Left lung (tissue), 10 donors: Measurements from ENCODE around the gene USPL1. TPM values are rescaled to one million over a fixed set of nuclear protein-coding genes. Genes with fewer than 3 reads are reported as not detected.

Experiments used
- ATAC-seq: fragments of 200-7000 bp; cut with Tn5 transposase; one replicate; pipeline ENCODE4 v1.9.1; 2020; ENCODE audit warnings: moderate library complexity
- DNase-seq, 4 donors: peaks; one replicate each; pipeline ENCODE4 v3.0.0-alpha.2; 2013 to 2020
- H3K27ac ChIP-seq, 2 donors: fragments of 200-600 bp; sonication (generic) in 1 of 2; one replicate each; pipeline versions ENCODE4 v1.5.0 to v1.8.0; 2020 to 2021
- H3K27me3 ChIP-seq, 2 donors: fragments of 200-600 bp; sonication (generic) in 1 of 2; one replicate each; pipeline versions ENCODE4 v1.5.0 to v1.8.0; 2020 to 2021
- H3K36me3 ChIP-seq, 2 donors: fragments of 200-600 bp; sonication (generic) in 1 of 2; one replicate each; pipeline versions ENCODE4 v1.5.0 to v1.8.0; 2020 to 2021
- H3K4me1 ChIP-seq, 2 donors: fragments of 200-600 bp; one replicate each; pipeline ENCODE4 v1.8.0; 2021
- H3K4me3 ChIP-seq, 2 donors: fragments of 200-600 bp; sonication (generic) in 1 of 2; one replicate each; pipeline versions ENCODE4 v1.5.0 to v1.8.0; 2020 to 2021; ENCODE audit warnings: mild to moderate bottlenecking in 1 of 2
- H3K9me3 ChIP-seq, 2 donors: fragments of 200-600 bp; sonication (generic) in 1 of 2; one replicate each; pipeline versions ENCODE4 v1.5.0 to v1.8.0; 2020 to 2021
- CTCF ChIP-seq, 2 donors: fragments of 200-600 bp; sonication (generic) in 1 of 2; IDR thresholded peaks; one replicate each; pipeline versions ENCODE4 v1.5.0 to v1.8.0; 2021; ENCODE audit warnings: antibody characterized with exemption in 2 of 2
- intact Hi-C, 2 donors: fragments of 100-400 bp; cut with DNase I; formaldehyde crosslinking; loops; one replicate each; pipeline versions ENCODE4 v1.11.2 to v1.14.2; 2022
- polyA plus RNA-seq, 6 donors: library from polyadenylated mRNA; unstranded; fragments of 120-200 nt; gene quantifications; one replicate each; pipeline ENCODE4 v1.2.1, GENCODE V29; 2013; ENCODE audit not compliant: insufficient read length in 6 of 6
- total RNA-seq, 2 donors: library from RNA; stranded (reverse); fragmentation: NEBNext Ultra II Directional; extraction: Animal tissue kit (Norgen Biotek cat#: 25700); gene quantifications; one replicate each; pipeline ENCODE4 v1.2.1, GENCODE V29; 2021
- donor health status: DM: no; HTN: yes; CAD: no.
- donor health status: DM: no; HTN: no; CAD: no.

The USPL1 gene
- total and polyA plus RNA-seq, 8 donors, result 12.1 to 30.7 (median 27.6) TPM

GRCh38 chr13:30652746-30653386 is 35.1 kb downstream of the USPL1 start:
- no peak for ATAC-seq
- Histone ChIP-seq H3K4me1 (no peaks in the 10 kb centered on the region), H3K4me3 (no peak overlapping the region), H3K36me3 (peaks cover 0 to 80% of the 10 kb centered on the region in 2 donors), H3K9me3 (no peaks in the 10 kb centered on the region), H3K27me3 (no peaks in the 10 kb centered on the region), H3K27ac (peak overlapping the region in 1 of 2 donors; percentile 4)
- TF ChIP-seq CTCF (IDR thresholded peaks at IDR 0.05), result no peak
- no peak for DNase-seq
- intact Hi-C loops, result no loop called here

GRCh38 chr13:30654430-30654829 is 36.7 kb downstream of the USPL1 start:
- ATAC-seq, result no peak
- Histone ChIP-seq H3K36me3 (peaks cover 0 to 80% of the 10 kb centered on the region in 2 donors), H3K9me3 (no peaks in the 10 kb centered on the region), H3K4me3 (no peak overlapping the region), H3K4me1 (no peaks in the 10 kb centered on the region), H3K27ac (no peak overlapping the region), H3K27me3 (no peaks in the 10 kb centered on the region)
- DNase-seq, result no peak
- TF ChIP-seq CTCF (IDR thresholded peaks at IDR 0.05), result no peak
- intact Hi-C loops, result no loop called here

- ATAC-seq (no peak), DNase-seq (no peak)
- Histone ChIP-seq H3K9me3 (no peaks in the 10 kb centered on the region), H3K36me3 (peaks cover 0 to 68% of the 10 kb centered on the region in 2 donors), H3K4me3 (no peak overlapping the region), H3K4me1 (no peaks in the 10 kb centered on the region), H3K27ac (no peak overlapping the region), H3K27me3 (no peaks in the 10 kb centered on the region)
- no peak for TF ChIP-seq CTCF (IDR thresholded peaks at IDR 0.05)
- intact Hi-C loops, result no loop called here
These were observed 38.5 kb downstream of the USPL1 start for GRCh38 chr13:30656178-30656577.

- intact Hi-C loops, result no loop called here
- Histone ChIP-seq H3K4me1 (peaks cover 0 to 13% of the 10 kb centered on the region in 2 donors), H3K9me3 (no peaks in the 10 kb centered on the region), H3K27ac (no peak overlapping the region), H3K4me3 (no peak overlapping the region), H3K27me3 (no peaks in the 10 kb centered on the region), H3K36me3 (peaks cover 0 to 46% of the 10 kb centered on the region in 2 donors)
- DNase-seq (no peak), ATAC-seq (no peak)
- no peak for TF ChIP-seq CTCF (IDR thresholded peaks at IDR 0.05)
These were observed 42.3 kb downstream of the USPL1 start for GRCh38 chr13:30659980-30660379.

- Histone ChIP-seq H3K27me3 (no peaks in the 10 kb centered on the region), H3K4me3 (no peak overlapping the region), H3K36me3 (peaks cover 0 to 38% of the 10 kb centered on the region in 2 donors), H3K4me1 (peaks cover 0 to 18% of the 10 kb centered on the region in 2 donors), H3K27ac (no peak overlapping the region), H3K9me3 (no peaks in the 10 kb centered on the region)
- DNase-seq, result no peak
- intact Hi-C loops, result no loop called here
- no peak for ATAC-seq
- TF ChIP-seq CTCF (IDR thresholded peaks at IDR 0.05), result no peak
These were observed 43.1 kb downstream of the USPL1 start for GRCh38 chr13:30660796-30661195.
